Adrenal gland (tissue), 12 donors: ENCODE data around the gene MRPS11. TPM values are rescaled to one million over a fixed set of nuclear protein-coding genes. Genes with fewer than 3 reads are reported as not detected.

ENCODE experiments used
- DNase-seq, 7 donors: peaks; one replicate each; pipeline ENCODE4 v3.0.0-alpha.2; 2019 to 2020
- H3K27ac ChIP-seq, 5 donors: fragments of 200-600 bp; sonication (generic) in 4 of 5; 1 replicate in 3 of 5; 2 replicates in 2 of 5; pipeline versions ENCODE4 v1.5.1 to v1.8.0; 2016 to 2020; ENCODE audit warnings: mild to moderate bottlenecking in 1 of 5
- H3K27me3 ChIP-seq: fragments of 200-600 bp; 2 replicates; pipeline ENCODE4 v1.8.0; 2021
- H3K36me3 ChIP-seq, 2 donors: fragments of 200-600 bp; replicated peaks in 1 of 2; 1 replicate in 1 of 2; 2 replicates in 1 of 2; pipeline versions ENCODE4 v1.5.1 to v1.8.0; 2018 to 2022
- H3K4me1 ChIP-seq, 2 donors: fragments of 200-600 bp; replicated peaks in 1 of 2; 1 replicate in 1 of 2; 2 replicates in 1 of 2; pipeline versions ENCODE4 v1.5.1 to v1.8.0; 2018 to 2021
- H3K4me3 ChIP-seq, 4 donors: fragments of 200-600 bp; sonication (generic) in 3 of 4; one replicate each; pipeline ENCODE4 v1.5.1; 2016 to 2018
- H3K9me3 ChIP-seq, 3 donors: fragments of 200-600 bp; sonication (generic) in 1 of 3; replicated peaks in 1 of 3; 1 replicate in 2 of 3; 2 replicates in 1 of 3; pipeline versions ENCODE4 v1.5.1 to v1.8.0; 2016 to 2021
- CTCF ChIP-seq, 6 experiments: fragments of 450-650 bp in 4 of 6; fragments of 200-600 bp in 2 of 6; sonication (generic) in 1 of 6; IDR thresholded peaks; 1 replicate in 5 of 6; 2 replicates in 1 of 6; pipeline versions ENCODE4 v1.5.1 to v1.8.0; 2016 to 2021; ENCODE audit warnings: antibody characterized with exemption in 6 of 6, mild to moderate bottlenecking in 2 of 6, moderate library complexity in 1 of 6
- POLR2A ChIP-seq, 2 donors: fragments of 450-650 bp; IDR thresholded peaks; one replicate each; pipeline ENCODE4 v1.6.1; 2017; ENCODE audit warnings: antibody characterized with exemption in 2 of 2, mild to moderate bottlenecking in 2 of 2, moderate library complexity in 1 of 2
- WGBS, 4 donors: extraction: QIAGEN DNeasy Blood & Tissue Kit in 2 of 4; methylation state at CpG; one replicate each; pipeline versions ENCODE4 v1.1.5 to v1.1.7; 2013 to 2017; 5-methylcytosine and 5-hydroxymethylcytosine counted together
- intact Hi-C, 2 donors: fragments of 100-400 bp; cut with DNase I; formaldehyde crosslinking; loops; one replicate each; pipeline versions ENCODE4 v1.14.1 to v1.15.0; 2022 to 2023
- polyA plus RNA-seq, 3 donors: library from polyadenylated mRNA; stranded (reverse); fragments of 200-250 nt in 2 of 3; fragments of 350-450 nt in 1 of 3; fragmentation: Illumina TruSeq in 1 of 3; extraction: RNeasy Lipid Tissue Mini Kit (QIAGEN cat#74804) in 1 of 3; gene quantifications; one replicate each; pipeline ENCODE4 v1.2.3, GENCODE V29; 2013 to 2014
- total RNA-seq, 9 donors: library from RNA; depleted of rRNA in 4 of 9; stranded (reverse); fragments of >200 nt in 4 of 9; fragments of 120-200 nt in 1 of 9; fragmentation: NEBNext Ultra II Directional in 1 of 9; extraction: Animal tissue kit (Norgen Biotek cat#: 25700) in 1 of 9; gene quantifications; one replicate each; pipeline versions ENCODE4 v1.1.0 to v1.2.4, GENCODE V29; 2013 to 2023
- donor health status: healthy with polysubstance abuse.
- donor health status: Bipolar disorder and iron deficiency.
- donor health status: DM: yes; HTN: yes; CAD: no.
- donor health status: DM: no; HTN: no; CAD: no.
- donor health status: DM: no; HTN: no; CAD: no.
- donor health status: DM: yes; HTN: yes; CAD: no.

MRPS11 gene
- total and polyA plus RNA-seq, 12 donors, result 41.3 to 194 (median 59.6) TPM

- no peaks in the 10 kb centered on the region for H3K4me1 ChIP-seq
- no peaks in the 10 kb centered on the region for H3K9me3 ChIP-seq
- no peak for DNase-seq
- H3K4me3 ChIP-seq, result no peak overlapping the region
- TF ChIP-seq POLR2A (IDR thresholded peaks at IDR 0.05) (no peak), CTCF (IDR thresholded peaks at IDR 0.05) (no peak)
- H3K27me3 ChIP-seq, result no peaks in the 10 kb centered on the region
- intact Hi-C loops, result no loop called here
- WGBS, 4 donors, result 88 to 93% (median 90%) methylated on average over 4 of the region's 4 CpGs
- H3K36me3 ChIP-seq, result no peaks in the 10 kb centered on the region
- H3K27ac ChIP-seq, result no peak overlapping the region
Measured at GRCh38 chr15:88489321-88489720, 21.8 kb downstream of the MRPS11 start.

- H3K36me3 ChIP-seq, result no peaks in the 10 kb centered on the region
- no peaks in the 10 kb centered on the region for H3K27me3 ChIP-seq
- no peak for DNase-seq
- H3K4me1 ChIP-seq, result no peaks in the 10 kb centered on the region
- intact Hi-C loops, result no loop called here
- no peak for TF ChIP-seq POLR2A (IDR thresholded peaks at IDR 0.05)
- no peak for TF ChIP-seq CTCF (IDR thresholded peaks at IDR 0.05)
- WGBS, 4 donors, result 87 to 100% (median 94%) methylated on average over 3 of the region's 3 CpGs
- H3K27ac ChIP-seq, result no peak overlapping the region
- H3K9me3 ChIP-seq, result no peaks in the 10 kb centered on the region
- H3K4me3 ChIP-seq, result no peak overlapping the region
Measured at GRCh38 chr15:88490036-88490435, 22.5 kb downstream of the MRPS11 start.

GRCh38 chr15:88491158-88491557 lies 23.6 kb downstream of the MRPS11 start:
- no peaks in the 10 kb centered on the region for H3K36me3 ChIP-seq
- intact Hi-C loops, result no loop called here
- WGBS, 4 donors, result 74 to 78% (median 77%) methylated on average over 9 to 10 of the region's 10 CpGs
- TF ChIP-seq CTCF (IDR thresholded peaks at IDR 0.05), result no peak
- no peak for TF ChIP-seq POLR2A (IDR thresholded peaks at IDR 0.05)
- no peaks in the 10 kb centered on the region for H3K9me3 ChIP-seq
- no peak overlapping the region for H3K27ac ChIP-seq
- no peak overlapping the region for H3K4me3 ChIP-seq
- DNase-seq, result no peak
- H3K4me1 ChIP-seq, result no peaks in the 10 kb centered on the region
- no peaks in the 10 kb centered on the region for H3K27me3 ChIP-seq

DNA sequence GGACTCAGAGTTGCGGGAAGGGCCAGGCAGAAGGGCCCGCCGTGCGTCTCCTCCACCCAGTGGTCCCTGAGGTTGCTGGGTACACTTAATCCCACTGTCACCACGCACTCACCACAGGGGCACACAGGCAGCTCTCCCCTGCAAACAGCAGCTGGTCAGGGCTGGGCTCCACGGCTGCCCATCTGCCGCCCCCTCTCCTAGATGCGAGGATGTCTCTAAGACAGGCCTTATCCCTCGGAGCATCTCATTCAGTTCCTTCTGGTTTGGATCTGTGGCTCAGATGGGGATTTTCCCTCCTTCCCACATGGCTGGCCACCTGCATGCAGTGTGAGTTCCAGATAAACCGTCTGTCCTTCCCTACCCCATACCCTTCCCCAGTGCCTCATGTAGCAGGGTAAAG lies 26.3 kb downstream of the MRPS11 start:
- WGBS, 4 donors, result 89 to 97% (median 95%) methylated on average over 9 to 10 of the region's 10 CpGs

More for the DNA sequence above, 26.3 kb downstream of the MRPS11 start:
- DNase-seq, result no peak
- intact Hi-C loops, result no loop called here
- Histone ChIP-seq H3K36me3 (no peaks in the 10 kb centered on the region), H3K4me3 (no peak overlapping the region), H3K9me3 (no peaks in the 10 kb centered on the region), H3K4me1 (peaks cover 0 to 3% of the 10 kb centered on the region in 2 donors), H3K27me3 (no peaks in the 10 kb centered on the region), H3K27ac (no peak overlapping the region)
- no peak for TF ChIP-seq POLR2A (IDR thresholded peaks at IDR 0.05)
- TF ChIP-seq CTCF (IDR thresholded peaks at IDR 0.05), result no peak
